PC-9 (cell line): ENCODE results near the gene DSTYK. TPM values are rescaled to one million over a fixed set of nuclear protein-coding genes. Genes with fewer than 3 reads are reported as not detected.

ENCODE experiments used
- BruUV-seq: library from RNA; stranded (reverse); fragments of 400-500 nt; replicated peaks from 2 replicates; lab custom pipeline; 2021; lab: Mats Ljungman, UMichigan
- CTCF ChIA-PET: fragments of 300-600 bp; sonication (Branson Sonifier 250); formaldehyde crosslinking; loops from one replicate; lab custom pipeline; 2022; ENCODE audit warnings: antibody characterized with exemption; lab: Charles Lee
- POLR2A ChIA-PET: fragments of 300-600 bp; sonication (Branson Sonifier 250); formaldehyde crosslinking; loops from one replicate; lab custom pipeline; 2022; ENCODE audit warnings: antibody characterized with exemption; ENCODE audit not compliant: unreplicated experiment; lab: Charles Lee
- DNase-seq, 2 experiments: peaks; one replicate each; pipeline versions ENCODE4 v3.0.0 to v3.0.0-alpha.2; 2015 to 2022; ENCODE audit warnings: mixed read lengths in 1 of 2
- H2AFZ ChIP-seq: fragments of 200-600 bp; sonication (generic); 2 replicates; pipeline ENCODE4 v1.8.1; 2017; ENCODE audit warnings: antibody characterized with exemption
- H3F3A ChIP-seq: fragments of 200-600 bp; sonication (generic); 2 replicates; pipeline ENCODE4 v1.8.1; 2017; ENCODE audit warnings: antibody characterized with exemption, mild to moderate bottlenecking, low read depth; ENCODE audit not compliant: insufficient read depth
- H3K27ac ChIP-seq: fragments of 200-600 bp; sonication (generic); 2 replicates; pipeline ENCODE4 v1.6.1; 2016; ENCODE audit warnings: mixed run types
- H3K27me3 ChIP-seq: fragments of 200-600 bp; sonication (generic); 2 replicates; pipeline ENCODE4 v1.6.1; 2016; ENCODE audit warnings: low read depth, mixed run types; ENCODE audit not compliant: insufficient read depth
- H3K36me3 ChIP-seq: fragments of 200-600 bp; sonication (generic); 2 replicates; pipeline ENCODE4 v1.6.1; 2016; ENCODE audit warnings: low read depth, mixed run types
- H3K4me1 ChIP-seq: fragments of 200-600 bp; sonication (generic); replicated peaks from 2 replicates; pipeline ENCODE4 v1.6.1; 2016; ENCODE audit warnings: mixed run types; ENCODE audit not compliant: insufficient read depth
- H3K4me2 ChIP-seq: fragments of 200-600 bp; sonication (generic); 2 replicates; pipeline ENCODE4 v1.6.1; 2017; ENCODE audit warnings: mixed run types
- H3K4me3 ChIP-seq: fragments of 200-600 bp; sonication (generic); 2 replicates; pipeline ENCODE4 v1.6.1; 2016; ENCODE audit warnings: mixed run types
- H3K79me2 ChIP-seq: fragments of 200-600 bp; sonication (generic); 2 replicates; pipeline ENCODE4 v1.6.1; 2017; ENCODE audit warnings: low read depth, mixed run types
- H3K9me2 ChIP-seq: fragments of 200-600 bp; sonication (generic); 2 replicates; pipeline ENCODE4 v1.8.1; 2017; ENCODE audit warnings: mild to moderate bottlenecking; ENCODE audit not compliant: insufficient read depth
- H3K9me3 ChIP-seq: fragments of 200-600 bp; sonication (generic); 2 replicates; pipeline ENCODE4 v1.8.1; 2016; ENCODE audit warnings: low read depth; ENCODE audit not compliant: insufficient read depth
- H4K20me1 ChIP-seq: fragments of 200-600 bp; sonication (generic); 2 replicates; pipeline ENCODE4 v1.8.1; 2017; ENCODE audit not compliant: insufficient read depth
- CTCF ChIP-seq: fragments of 200-600 bp; sonication (generic); conservative IDR thresholded peaks from 2 replicates; pipeline ENCODE4 v1.6.1; 2017; ENCODE audit warnings: mixed run types, antibody characterized with exemption, mild to moderate bottlenecking, moderate library complexity
- EZH2 ChIP-seq: fragments of 200-600 bp; sonication (generic); IDR thresholded peaks from 2 replicates; pipeline ENCODE4 v1.8.0; 2017; ENCODE audit warnings: antibody characterized with exemption, low read depth
- intact Hi-C: fragments of 100-400 bp; cut with micrococcal nuclease; formaldehyde crosslinking; loops from one replicate; pipeline ENCODE4 v1.10.0; 2022; ENCODE audit not compliant: unreplicated experiment
- total RNA-seq: library from RNA; stranded (reverse); gene quantifications from 2 replicates; pipeline ENCODE4 v1.2.3, GENCODE V29; 2021

The DSTYK gene
- total RNA-seq, 1 experiment from 2014 or later, result 8.1 TPM

- TF ChIP-seq EZH2, result no peak
- TF ChIP-seq CTCF, result no peak
- Histone ChIP-seq H3K79me2 (no peaks in the 10 kb centered on the region), H3K36me3 (no peaks in the 10 kb centered on the region), H3K9me2 (no peaks in the 10 kb centered on the region), H4K20me1 (no peaks in the 10 kb centered on the region), H3K4me3 (no peak overlapping the region), H3K27ac (no peak overlapping the region), H2AFZ (no peak overlapping the region), H3F3A (no peaks in the 10 kb centered on the region), H3K4me1 (no peaks in the 10 kb centered on the region), H3K27me3 (peaks cover 8% of the 10 kb centered on the region; the same call in 1 of the 2 replicates), H3K9me3 (no peaks in the 10 kb centered on the region), H3K4me2 (no peak overlapping the region)
- POLR2A ChIA-PET, result no interaction called here
- CTCF ChIA-PET, result interaction anchor here (0.6 kb wide), 1 partner anchor 12 kb away, joined by 3 read pairs; no protein-coding TSS in a partner anchor
- BruUV-seq, result no TSS peak
- intact Hi-C loops, result no loop called here
- no peak for DNase-seq
These were observed 40.1 kb upstream of the DSTYK start for GRCh38 chr1:205251576-205251975.

DNA sequence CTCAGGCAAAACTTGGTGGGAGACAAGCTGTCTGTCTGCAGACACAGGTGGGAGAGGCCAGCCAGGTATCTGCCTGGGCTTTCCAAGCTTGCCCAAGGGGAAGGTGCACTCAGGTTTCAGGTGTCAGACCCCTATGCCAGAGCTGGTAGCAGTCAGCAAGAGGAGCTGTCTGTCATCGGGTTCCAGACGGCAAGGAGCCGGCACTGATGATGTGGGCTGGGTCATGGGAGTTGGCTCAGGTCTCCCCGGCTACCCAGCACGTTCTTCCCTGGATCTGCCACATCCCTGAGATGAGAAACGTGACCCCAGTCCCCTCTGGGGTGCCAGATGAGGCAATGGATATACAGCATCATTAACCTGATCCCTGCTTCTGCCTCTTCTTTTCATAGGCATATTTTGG is 39.2 kb upstream of the DSTYK start:
- no peaks in the 10 kb centered on the region for H3K79me2 ChIP-seq
- no peaks in the 10 kb centered on the region for H3K9me2 ChIP-seq
- ChIA-PET CTCF (interaction anchor here (0.6 kb wide), 1 partner anchor 11 kb away, joined by 3 read pairs; no protein-coding TSS in a partner anchor), POLR2A (interaction anchor here (0.6 kb wide), 1 partner anchor 10 kb away, joined by 3 read pairs; no protein-coding TSS in a partner anchor)
- H3K4me2 ChIP-seq, result no peak overlapping the region
- no peak overlapping the region for H2AFZ ChIP-seq
- no peak for DNase-seq
- no peak overlapping the region for H3K4me3 ChIP-seq
- no peak overlapping the region for H3K27ac ChIP-seq
- H3K9me3 ChIP-seq, result no peaks in the 10 kb centered on the region
- no peaks in the 10 kb centered on the region for H3F3A ChIP-seq
- no peaks in the 10 kb centered on the region for H3K36me3 ChIP-seq
- no TSS peak for BruUV-seq
- no peak for TF ChIP-seq CTCF
- H3K27me3 ChIP-seq, result peaks cover 8% of the 10 kb centered on the region; the same call in 1 of the 2 replicates
- no peaks in the 10 kb centered on the region for H4K20me1 ChIP-seq
- no peaks in the 10 kb centered on the region for H3K4me1 ChIP-seq
- intact Hi-C loops, result no loop called here

DNA sequence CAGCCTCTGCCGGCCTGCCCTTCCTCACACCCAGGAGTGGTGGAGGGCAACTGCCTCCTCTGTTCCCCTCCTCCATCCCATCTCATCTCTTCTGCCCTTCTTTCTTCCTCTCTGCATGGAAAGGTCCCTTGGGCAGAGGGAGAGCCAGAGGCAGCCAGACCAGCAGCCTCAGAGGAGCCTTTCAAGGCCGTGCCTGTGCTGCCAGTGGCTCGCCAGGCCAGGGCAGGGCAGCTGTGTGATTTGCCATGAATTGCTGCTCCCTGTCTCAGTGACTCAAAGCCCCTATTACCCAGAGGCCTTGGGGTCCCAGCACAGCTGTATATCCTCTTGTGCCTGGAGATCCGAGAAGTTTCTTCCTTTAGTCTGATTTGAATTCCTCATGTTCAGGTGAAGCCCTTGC is 38.1 kb upstream of the DSTYK start:
- intact Hi-C loops, result no loop called here
- TF ChIP-seq CTCF, result no peak
- no peak for TF ChIP-seq EZH2
- DNase-seq, result no peak
- no peaks in the 10 kb centered on the region for H3K79me2 ChIP-seq
- H4K20me1 ChIP-seq, result no peaks in the 10 kb centered on the region
- CTCF ChIA-PET, result no interaction called here
- no peak overlapping the region for H3K4me2 ChIP-seq
- no peaks in the 10 kb centered on the region for H3K36me3 ChIP-seq
- no peak overlapping the region for H3K27ac ChIP-seq
- H3F3A ChIP-seq, result no peaks in the 10 kb centered on the region
- no TSS peak for BruUV-seq
- peaks cover 9% of the 10 kb centered on the region for H3K27me3 ChIP-seq
- no peaks in the 10 kb centered on the region for H3K9me3 ChIP-seq
- no peak overlapping the region for H3K4me3 ChIP-seq
- H3K9me2 ChIP-seq, result no peaks in the 10 kb centered on the region
- POLR2A ChIA-PET, result no interaction called here
- no peak overlapping the region for H2AFZ ChIP-seq
- H3K4me1 ChIP-seq, result no peaks in the 10 kb centered on the region
